HG03159 (cell line): Measurements from ENCODE around the gene OR10A4.
"Not testable (repeated sequence)": the region's sequence is repeated elsewhere in the genome, so short reads cannot be mapped to it uniquely, and the experiment has no call there.

Experiments used
- ATAC-seq: cut with Tn5 transposase; IDR thresholded peaks from one replicate; pipeline ENCODE4 v1.9.1; 2021; ENCODE audit warnings: mild to moderate bottlenecking, moderate library complexity; ENCODE audit not compliant: unreplicated experiment

Gene OR10A4

GRCh38 chr11:6895010-6895409 is 18.6 kb downstream of the OR10A4 start:
- ATAC-seq = peak; percentile 78

- no peak for ATAC-seq
Measured at GRCh38 chr11:6898911-6899310, 22.5 kb downstream of the OR10A4 start.

- no peak for ATAC-seq
Measured at GRCh38 chr11:6900327-6900999, 24.0 kb downstream of the OR10A4 start.

- not testable (repeated sequence) for ATAC-seq
Measured at GRCh38 chr11:6904804-6905203, 28.4 kb downstream of the OR10A4 start.

GRCh38 chr11:6911378-6911777 is 35.0 kb downstream of the OR10A4 start:
- no peak for ATAC-seq

- ATAC-seq = no peak
Measured at GRCh38 chr11:6911948-6912347, 35.5 kb downstream of the OR10A4 start.

GRCh38 chr11:6919698-6920097 is 43.3 kb downstream of the OR10A4 start:
- ATAC-seq = no peak

- no peak for ATAC-seq
Measured at GRCh38 chr11:6920702-6921101, 44.3 kb downstream of the OR10A4 start, which contains the start of gene OR2D3. Gene OR2D3, plus strand, starts transcription at chr11:6921002. Its CDS starts 0 bp downstream, at chr11:6921002.

GRCh38 chr11:6925007-6925577 is 48.7 kb downstream of the OR10A4 start:
- ATAC-seq = no peak

GRCh38 chr11:6925636-6926207 is 49.3 kb downstream of the OR10A4 start:
- ATAC-seq = peak; percentile 3

GRCh38 chr11:6926208-6927029 is 50.0 kb downstream of the OR10A4 start, which contains the start of gene ZNF215:
Gene ZNF215, plus strand, starts transcription at chr11:6926426. Its CDS starts 5,847 bp downstream, at chr11:6932273.
- peak; percentile 48 for ATAC-seq

GRCh38 chr11:6927030-6927617 is 50.7 kb downstream of the OR10A4 start:
- ATAC-seq = peak; percentile 86
